HEK293T (cell line): Measurements from ENCODE around the gene SGSM2.

Experiments used
- BHLHE40 ChIP-seq: fragments of 450-650 bp; IDR thresholded peaks from 2 replicates; pipeline ENCODE4 v1.6.1; 2016; ENCODE audit warnings: mild to moderate bottlenecking, moderate library complexity, borderline replicate concordance
- ELF4 ChIP-seq: fragments of 450-650 bp; IDR thresholded peaks from 2 replicates; pipeline ENCODE4 v1.6.1; 2017; ENCODE audit warnings: antibody characterized with exemption
- LEF1 ChIP-seq: fragments of 450-650 bp; IDR thresholded peaks from 2 replicates; pipeline ENCODE4 v1.6.1; 2017; ENCODE audit warnings: mild to moderate bottlenecking, borderline replicate concordance
- SP1 ChIP-seq: fragments of 450-650 bp; IDR thresholded peaks from 2 replicates; pipeline ENCODE4 v1.6.1; 2017
- ZNF384 ChIP-seq: fragments of 450-650 bp; IDR thresholded peaks from 2 replicates; pipeline ENCODE4 v1.6.1; 2016
- TF ChIP-seq, protein P1 (sequence below): fragments of 450-650 bp; IDR thresholded peaks from 2 replicates; pipeline ENCODE4 v1.6.1; 2016

DNA sequence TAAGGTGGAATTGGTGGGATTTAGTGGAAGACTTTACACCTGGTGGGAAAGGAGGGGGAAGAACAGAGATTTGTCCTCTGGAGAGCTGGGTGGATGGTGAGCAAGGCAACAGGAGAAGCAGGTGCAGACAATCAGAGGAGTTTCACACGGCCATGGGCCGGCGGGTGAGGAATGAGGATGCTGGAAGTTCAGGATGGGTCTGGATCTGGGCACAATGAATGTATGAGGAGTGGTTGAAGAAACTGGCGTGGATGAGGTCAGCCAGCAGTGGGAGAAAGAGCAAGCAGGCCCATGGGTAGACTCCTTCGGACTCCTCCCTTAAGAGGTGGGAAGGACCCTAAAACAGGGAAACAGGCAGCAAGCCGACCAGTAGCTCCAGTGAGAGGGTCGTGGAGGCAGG is 73.7 kb downstream of the SGSM2 start:
- TF ChIP-seq SP1 (no peak), ZNF384 (no peak), LEF1 (no peak), BHLHE40 (no peak), ELF4 (no peak)
- TF ChIP-seq, protein P1, sequence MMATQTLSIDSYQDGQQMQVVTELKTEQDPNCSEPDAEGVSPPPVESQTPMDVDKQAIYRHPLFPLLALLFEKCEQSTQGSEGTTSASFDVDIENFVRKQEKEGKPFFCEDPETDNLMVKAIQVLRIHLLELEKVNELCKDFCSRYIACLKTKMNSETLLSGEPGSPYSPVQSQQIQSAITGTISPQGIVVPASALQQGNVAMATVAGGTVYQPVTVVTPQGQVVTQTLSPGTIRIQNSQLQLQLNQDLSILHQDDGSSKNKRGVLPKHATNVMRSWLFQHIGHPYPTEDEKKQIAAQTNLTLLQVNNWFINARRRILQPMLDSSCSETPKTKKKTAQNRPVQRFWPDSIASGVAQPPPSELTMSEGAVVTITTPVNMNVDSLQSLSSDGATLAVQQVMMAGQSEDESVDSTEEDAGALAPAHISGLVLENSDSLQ = no peak
